HCT116 (cell line): Measurements from ENCODE around the gene GDPD5. TPM values are rescaled to one million over a fixed set of nuclear protein-coding genes. Genes with fewer than 3 reads are reported as not detected.

Experiments
- ATAC-seq: fragments of 200-7000 bp; cut with Tn5 transposase; 2 replicates; pipeline ENCODE4 v1.9.1; 2020; ENCODE audit warnings: mild to moderate bottlenecking, moderate library complexity
- BruUV-seq: library from RNA; stranded (reverse); fragments of 400-500 nt; replicated peaks from 2 replicates; lab custom pipeline; 2021; lab: Mats Ljungman, UMichigan
- CTCF ChIA-PET: fragments of 300-600 bp; sonication (Branson Sonifier 250); formaldehyde crosslinking; loops from one replicate; lab custom pipeline; 2021; ENCODE audit warnings: antibody characterized with exemption; lab: Charles Lee
- POLR2A ChIA-PET: fragments of 300-600, 350-600 bp; sonication (Branson Sonifier 250); formaldehyde crosslinking; loops from one replicate; lab custom pipeline; 2021; ENCODE audit warnings: antibody characterized with exemption; lab: Charles Lee
- RAD21 ChIA-PET, 2 experiments: fragments of 300-600 bp; sonication (Branson Sonifier 250); formaldehyde crosslinking; loops; one replicate each; lab custom pipeline; 2023; ENCODE audit warnings: low total read pairs in 2 of 2; ENCODE audit not compliant: uncharacterized antibody in 2 of 2, unreplicated experiment in 2 of 2, low non-redundant PET in 1 of 2; lab: Charles Lee
- DNase-seq: peaks from one replicate; pipeline ENCODE4 v3.0.0-alpha.2; 2010; ENCODE audit warnings: low read depth, low spot score
- H2AFZ ChIP-seq: fragments of 200-600 bp; shearing (Covaris generic), sonication (generic); 2 replicates; pipeline ENCODE4 v1.6.1; 2017; ENCODE audit warnings: low read depth, mixed run types, mixed read lengths, antibody characterized with exemption, low read length; ENCODE audit not compliant: poor library complexity, severe bottlenecking
- H3K27ac ChIP-seq: 2 replicates; pipeline ENCODE4 v1.5.1; 2012; ENCODE audit warnings: low read depth, low read length
- H3K27me3 ChIP-seq: fragments of 200-600 bp; sonication (generic); 2 replicates; pipeline ENCODE4 v1.6.1; 2016; ENCODE audit warnings: mixed run types, low read length, mixed read lengths; ENCODE audit not compliant: insufficient read depth
- H3K36me3 ChIP-seq, 2 experiments: fragments of 200-500 bp in 1 of 2; fragments of 200-600 bp in 1 of 2; sonication (Bioruptor generic) in 1 of 2; sonication (generic) in 1 of 2; 2 replicates each; pipeline versions ENCODE4 v1.5.1 to v1.6.1; 2014 to 2016; ENCODE audit warnings: low read length in 2 of 2, inconsistent platforms in 1 of 2, mixed read lengths in 1 of 2, mixed run types in 1 of 2; ENCODE audit not compliant: insufficient read depth in 2 of 2, control insufficient read depth in 1 of 2
- H3K4me1 ChIP-seq, 2 experiments: fragments of 200-600 bp in 1 of 2; sonication (generic) in 1 of 2; 2 replicates each; pipeline versions ENCODE4 v1.5.1 to v1.6.1; 2012 to 2017; ENCODE audit warnings: low read length in 2 of 2, inconsistent platforms in 1 of 2, mild to moderate bottlenecking in 1 of 2, mixed read lengths in 1 of 2, mixed run types in 1 of 2, moderate library complexity in 1 of 2; ENCODE audit not compliant: insufficient read depth in 2 of 2, control insufficient read depth in 1 of 2
- H3K4me2 ChIP-seq: fragments of 200-600 bp; sonication (generic); 2 replicates; pipeline ENCODE4 v1.6.1; 2017; ENCODE audit warnings: mixed run types, low read length, mixed read lengths
- H3K4me3 ChIP-seq, 2 experiments: fragments of 200-600 bp in 1 of 2; sonication (generic) in 1 of 2; replicated peaks in 1 of 2; 2 replicates each; pipeline ENCODE4 v1.5.1; 2011 to 2016; ENCODE audit warnings: low read length in 2 of 2, control low read depth in 1 of 2, low read depth in 1 of 2, mild to moderate bottlenecking in 1 of 2, mixed read lengths in 1 of 2, mixed run types in 1 of 2
- H3K79me2 ChIP-seq: fragments of 200-600 bp; sonication (generic); 2 replicates; pipeline ENCODE4 v1.6.1; 2017; ENCODE audit warnings: mild to moderate bottlenecking, mixed run types, low read length, moderate library complexity, mixed read lengths; ENCODE audit not compliant: insufficient read depth
- H3K9ac ChIP-seq: fragments of 200-600 bp; sonication (generic); 2 replicates; pipeline ENCODE4 v1.6.1; 2016; ENCODE audit warnings: low read length, mixed read lengths
- H3K9me2 ChIP-seq: fragments of 200-600 bp; sonication (generic), shearing (Covaris generic); 2 replicates; pipeline ENCODE4 v1.6.1; 2017; ENCODE audit warnings: mixed run types, mild to moderate bottlenecking, moderate library complexity; ENCODE audit not compliant: insufficient read depth
- H3K9me3 ChIP-seq, 2 experiments: fragments of 200-500 bp in 1 of 2; fragments of 200-600 bp in 1 of 2; sonication (Bioruptor generic) in 1 of 2; sonication (generic) in 1 of 2; 2 replicates each; pipeline ENCODE4 v1.6.1; 2014 to 2017; ENCODE audit warnings: low read length in 2 of 2, mixed read lengths in 2 of 2, inconsistent platforms in 1 of 2, low read depth in 1 of 2, mild to moderate bottlenecking in 1 of 2, mixed run types in 1 of 2, moderate library complexity in 1 of 2; ENCODE audit not compliant: control insufficient read depth in 1 of 2, insufficient read depth in 1 of 2
- H4K20me1 ChIP-seq: fragments of 200-600 bp; sonication (generic), shearing (Covaris generic); 2 replicates; pipeline ENCODE4 v1.6.1; 2017; ENCODE audit warnings: mixed run types, mild to moderate bottlenecking, moderate library complexity; ENCODE audit not compliant: insufficient read depth
- CBX3 ChIP-seq: IDR thresholded peaks from 2 replicates; pipeline ENCODE4 v1.6.1; 2012; ENCODE audit warnings: low read depth
- CEBPB ChIP-seq: IDR thresholded peaks from 2 replicates; pipeline ENCODE4 v1.6.1; 2012; ENCODE audit warnings: low read depth
- EGR1 ChIP-seq: IDR thresholded peaks from 2 replicates; pipeline ENCODE4 v1.6.1; 2012; ENCODE audit warnings: low read depth
- EZH2 ChIP-seq: fragments of 200-600 bp; sonication (generic); IDR thresholded peaks from 2 replicates; pipeline ENCODE4 v1.6.1; 2017; ENCODE audit warnings: antibody characterized with exemption, mixed run types
- EZH2phosphoT487 ChIP-seq: fragments of 200-600 bp; IDR thresholded peaks from 2 replicates; pipeline ENCODE4 v1.6.1; 2018; ENCODE audit warnings: antibody characterized with exemption, borderline replicate concordance
- JUND ChIP-seq: IDR thresholded peaks from 2 replicates; pipeline ENCODE4 v1.6.1; 2012
- POLR2A ChIP-seq: IDR thresholded peaks from 2 replicates; pipeline ENCODE4 v1.7.0; 2011; ENCODE audit warnings: borderline replicate concordance; ENCODE audit not compliant: insufficient read depth, insufficient read length; ENCODE audit errors: extremely low read depth
- POLR2AphosphoS5 ChIP-seq: IDR thresholded peaks from 2 replicates; pipeline ENCODE4 v1.6.1; 2011; ENCODE audit warnings: mild to moderate bottlenecking, low read depth, low read length, moderate library complexity
- RAD21 ChIP-seq: IDR thresholded peaks from 2 replicates; pipeline ENCODE4 v1.6.1; 2012; ENCODE audit warnings: low read depth, mild to moderate bottlenecking
- SIN3A ChIP-seq: IDR thresholded peaks from 2 replicates; pipeline ENCODE4 v1.6.1; 2012; ENCODE audit warnings: low read depth
- SP1 ChIP-seq: IDR thresholded peaks from 2 replicates; pipeline ENCODE4 v1.6.1; 2012; ENCODE audit warnings: low read depth
- SRF ChIP-seq: IDR thresholded peaks from 2 replicates; pipeline ENCODE4 v1.6.1; 2012; ENCODE audit warnings: low read depth
- TCF7L2 ChIP-seq: IDR thresholded peaks from 2 replicates; pipeline ENCODE4 v1.7.0; 2011; ENCODE audit warnings: borderline replicate concordance, inconsistent platforms; ENCODE audit not compliant: insufficient read depth, insufficient read length; ENCODE audit errors: extremely low read depth
- YY1 ChIP-seq: IDR thresholded peaks from 2 replicates; pipeline ENCODE4 v1.6.1; 2011; ENCODE audit warnings: low read length, low read depth, moderate library complexity, mild to moderate bottlenecking; ENCODE audit not compliant: insufficient replicate concordance; ENCODE audit errors: extremely low read depth
- ZFX ChIP-seq: fragments of 450-650 bp; IDR thresholded peaks from 2 replicates; pipeline ENCODE4 v1.6.1; 2017
- intact Hi-C: fragments of 100-400 bp; cut with micrococcal nuclease; formaldehyde crosslinking; loops from 2 replicates; pipeline ENCODE4 v1.10.0; 2022
- total RNA-seq: library from RNA; stranded (reverse); gene quantifications from one replicate; pipeline ENCODE4 v1.2.1, GENCODE V29; 2021; ENCODE audit not compliant: unreplicated experiment
- TF ChIP-seq, protein P1 (sequence below): IDR thresholded peaks from 2 replicates; pipeline ENCODE4 v1.6.1; 2011; ENCODE audit warnings: mild to moderate bottlenecking, low read length, moderate library complexity; ENCODE audit not compliant: insufficient replicate concordance; ENCODE audit errors: extremely low read depth
- TF ChIP-seq, protein P2 (sequence below): IDR thresholded peaks from 2 replicates; pipeline ENCODE4 v1.6.1; 2012
- TF ChIP-seq, protein P3 (sequence below): IDR thresholded peaks from 2 replicates; pipeline ENCODE4 v1.6.1; 2012; ENCODE audit warnings: low read depth
- TF ChIP-seq, protein P4 (sequence below), 3 experiments: fragments of 200-600 bp in 1 of 3; sonication (generic) in 1 of 3; IDR thresholded peaks in 2 of 3; conservative IDR thresholded peaks in 1 of 3; 2 replicates each; pipeline ENCODE4 v1.5.1; 2012 to 2017; ENCODE audit warnings: low read depth in 2 of 3, low read length in 2 of 3, antibody characterized with exemption in 1 of 3, borderline replicate concordance in 1 of 3, control low read depth in 1 of 3, mild to moderate bottlenecking in 1 of 3, mixed read lengths in 1 of 3, mixed run types in 1 of 3, moderate library complexity in 1 of 3; ENCODE audit not compliant: insufficient read depth in 1 of 3
- TF ChIP-seq, protein P5 (sequence below): IDR thresholded peaks from 2 replicates; pipeline ENCODE4 v1.6.1; 2012

Gene GDPD5
- total RNA-seq, 1 experiment from 2014 or later, result 27.5 TPM

DNA sequence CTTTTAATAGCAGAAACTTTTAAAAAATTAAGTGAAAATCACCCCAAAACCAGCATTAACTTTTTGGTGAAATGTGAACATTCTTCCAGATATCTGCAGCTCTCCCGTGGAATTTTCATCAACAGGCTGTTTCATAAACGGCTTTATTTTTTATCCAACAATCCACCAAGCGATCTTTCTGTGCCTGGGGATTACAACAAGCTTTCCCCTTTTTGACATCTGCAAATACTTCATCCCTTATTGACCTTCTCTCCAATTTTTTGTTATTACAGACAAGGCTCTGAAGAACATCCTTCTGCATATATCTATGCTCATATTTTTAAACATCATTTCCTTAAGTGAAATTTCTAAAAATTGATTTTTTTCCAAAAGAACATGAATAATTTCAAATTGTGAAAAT lies 30.5 kb upstream of the GDPD5 start:
- BruUV-seq, result no TSS peak

More for the DNA sequence above, 30.5 kb upstream of the GDPD5 start:
- H3K27me3 ChIP-seq, result no peaks in the 10 kb centered on the region
- no peak overlapping the region for H3K4me3 ChIP-seq
- ATAC-seq (no peak), DNase-seq (no peak)
- H3K79me2 ChIP-seq, result no peaks in the 10 kb centered on the region
- H3K9ac ChIP-seq, result no peak overlapping the region
- no peaks in the 10 kb centered on the region for H4K20me1 ChIP-seq
- H3K36me3 ChIP-seq, result no peaks in the 10 kb centered on the region
- intact Hi-C loops, result no loop called here
- POLR2A ChIA-PET, result no interaction called here
- RAD21 ChIA-PET, result no interaction called here
- H3K27ac ChIP-seq, result no peak overlapping the region
- H3K9me2 ChIP-seq, result no peaks in the 10 kb centered on the region
- H3K9me3 ChIP-seq, result no peaks in the 10 kb centered on the region
- H3K4me2 ChIP-seq, result no peak overlapping the region
- TF ChIP-seq EZH2, result no peak
- no peak for TF ChIP-seq TCF7L2
- TF ChIP-seq, protein P1, sequence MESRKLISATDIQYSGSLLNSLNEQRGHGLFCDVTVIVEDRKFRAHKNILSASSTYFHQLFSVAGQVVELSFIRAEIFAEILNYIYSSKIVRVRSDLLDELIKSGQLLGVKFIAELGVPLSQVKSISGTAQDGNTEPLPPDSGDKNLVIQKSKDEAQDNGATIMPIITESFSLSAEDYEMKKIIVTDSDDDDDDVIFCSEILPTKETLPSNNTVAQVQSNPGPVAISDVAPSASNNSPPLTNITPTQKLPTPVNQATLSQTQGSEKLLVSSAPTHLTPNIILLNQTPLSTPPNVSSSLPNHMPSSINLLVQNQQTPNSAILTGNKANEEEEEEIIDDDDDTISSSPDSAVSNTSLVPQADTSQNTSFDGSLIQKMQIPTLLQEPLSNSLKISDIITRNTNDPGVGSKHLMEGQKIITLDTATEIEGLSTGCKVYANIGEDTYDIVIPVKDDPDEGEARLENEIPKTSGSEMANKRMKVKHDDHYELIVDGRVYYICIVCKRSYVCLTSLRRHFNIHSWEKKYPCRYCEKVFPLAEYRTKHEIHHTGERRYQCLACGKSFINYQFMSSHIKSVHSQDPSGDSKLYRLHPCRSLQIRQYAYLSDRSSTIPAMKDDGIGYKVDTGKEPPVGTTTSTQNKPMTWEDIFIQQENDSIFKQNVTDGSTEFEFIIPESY, result no peak
- TF ChIP-seq YY1, result no peak
- TF ChIP-seq JUND, result no peak
- TF ChIP-seq, protein P2, sequence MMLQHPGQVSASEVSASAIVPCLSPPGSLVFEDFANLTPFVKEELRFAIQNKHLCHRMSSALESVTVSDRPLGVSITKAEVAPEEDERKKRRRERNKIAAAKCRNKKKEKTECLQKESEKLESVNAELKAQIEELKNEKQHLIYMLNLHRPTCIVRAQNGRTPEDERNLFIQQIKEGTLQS, result no peak
- no peak for TF ChIP-seq SP1
- TF ChIP-seq, protein P3, sequence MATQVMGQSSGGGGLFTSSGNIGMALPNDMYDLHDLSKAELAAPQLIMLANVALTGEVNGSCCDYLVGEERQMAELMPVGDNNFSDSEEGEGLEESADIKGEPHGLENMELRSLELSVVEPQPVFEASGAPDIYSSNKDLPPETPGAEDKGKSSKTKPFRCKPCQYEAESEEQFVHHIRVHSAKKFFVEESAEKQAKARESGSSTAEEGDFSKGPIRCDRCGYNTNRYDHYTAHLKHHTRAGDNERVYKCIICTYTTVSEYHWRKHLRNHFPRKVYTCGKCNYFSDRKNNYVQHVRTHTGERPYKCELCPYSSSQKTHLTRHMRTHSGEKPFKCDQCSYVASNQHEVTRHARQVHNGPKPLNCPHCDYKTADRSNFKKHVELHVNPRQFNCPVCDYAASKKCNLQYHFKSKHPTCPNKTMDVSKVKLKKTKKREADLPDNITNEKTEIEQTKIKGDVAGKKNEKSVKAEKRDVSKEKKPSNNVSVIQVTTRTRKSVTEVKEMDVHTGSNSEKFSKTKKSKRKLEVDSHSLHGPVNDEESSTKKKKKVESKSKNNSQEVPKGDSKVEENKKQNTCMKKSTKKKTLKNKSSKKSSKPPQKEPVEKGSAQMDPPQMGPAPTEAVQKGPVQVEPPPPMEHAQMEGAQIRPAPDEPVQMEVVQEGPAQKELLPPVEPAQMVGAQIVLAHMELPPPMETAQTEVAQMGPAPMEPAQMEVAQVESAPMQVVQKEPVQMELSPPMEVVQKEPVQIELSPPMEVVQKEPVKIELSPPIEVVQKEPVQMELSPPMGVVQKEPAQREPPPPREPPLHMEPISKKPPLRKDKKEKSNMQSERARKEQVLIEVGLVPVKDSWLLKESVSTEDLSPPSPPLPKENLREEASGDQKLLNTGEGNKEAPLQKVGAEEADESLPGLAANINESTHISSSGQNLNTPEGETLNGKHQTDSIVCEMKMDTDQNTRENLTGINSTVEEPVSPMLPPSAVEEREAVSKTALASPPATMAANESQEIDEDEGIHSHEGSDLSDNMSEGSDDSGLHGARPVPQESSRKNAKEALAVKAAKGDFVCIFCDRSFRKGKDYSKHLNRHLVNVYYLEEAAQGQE, result no peak
- TF ChIP-seq RAD21, result no peak
- no peak for TF ChIP-seq ZFX
- no peak for TF ChIP-seq EGR1
- TF ChIP-seq EZH2phosphoT487, result no peak
- no peak for TF ChIP-seq SRF
- no peak for TF ChIP-seq CBX3
- TF ChIP-seq, protein P4, sequence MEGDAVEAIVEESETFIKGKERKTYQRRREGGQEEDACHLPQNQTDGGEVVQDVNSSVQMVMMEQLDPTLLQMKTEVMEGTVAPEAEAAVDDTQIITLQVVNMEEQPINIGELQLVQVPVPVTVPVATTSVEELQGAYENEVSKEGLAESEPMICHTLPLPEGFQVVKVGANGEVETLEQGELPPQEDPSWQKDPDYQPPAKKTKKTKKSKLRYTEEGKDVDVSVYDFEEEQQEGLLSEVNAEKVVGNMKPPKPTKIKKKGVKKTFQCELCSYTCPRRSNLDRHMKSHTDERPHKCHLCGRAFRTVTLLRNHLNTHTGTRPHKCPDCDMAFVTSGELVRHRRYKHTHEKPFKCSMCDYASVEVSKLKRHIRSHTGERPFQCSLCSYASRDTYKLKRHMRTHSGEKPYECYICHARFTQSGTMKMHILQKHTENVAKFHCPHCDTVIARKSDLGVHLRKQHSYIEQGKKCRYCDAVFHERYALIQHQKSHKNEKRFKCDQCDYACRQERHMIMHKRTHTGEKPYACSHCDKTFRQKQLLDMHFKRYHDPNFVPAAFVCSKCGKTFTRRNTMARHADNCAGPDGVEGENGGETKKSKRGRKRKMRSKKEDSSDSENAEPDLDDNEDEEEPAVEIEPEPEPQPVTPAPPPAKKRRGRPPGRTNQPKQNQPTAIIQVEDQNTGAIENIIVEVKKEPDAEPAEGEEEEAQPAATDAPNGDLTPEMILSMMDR (IDR thresholded peaks at IDR 0.05 in 2 of 3, conservative IDR thresholded peaks at IDR 0.05 in 1 of 3; ENCODE audit: borderline replicate concordance in 1 of 3, insufficient read depth in 1 of 3, low read depth in 2 of 3, low read length in 2 of 3), result no peak
- no peak for TF ChIP-seq POLR2AphosphoS5
- no peak for TF ChIP-seq SIN3A
- TF ChIP-seq, protein P5, sequence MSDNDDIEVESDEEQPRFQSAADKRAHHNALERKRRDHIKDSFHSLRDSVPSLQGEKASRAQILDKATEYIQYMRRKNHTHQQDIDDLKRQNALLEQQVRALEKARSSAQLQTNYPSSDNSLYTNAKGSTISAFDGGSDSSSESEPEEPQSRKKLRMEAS, result no peak
- no peak for TF ChIP-seq CEBPB
- TF ChIP-seq POLR2A, result no peak
- H3K4me1 ChIP-seq, result peaks cover 0 to 32% of the 10 kb centered on the region in 2 experiments; a peak in 3 of 4 replicates
- no peak overlapping the region for H2AFZ ChIP-seq
- CTCF ChIA-PET, result no interaction called here
